Measurements from ENCODE around the gene MAFF.

- no peak for TF ChIP-seq POLR2AphosphoS5 (IDR thresholded peaks at IDR 0.05; ENCODE audit: borderline replicate concordance, low read depth, low read length)
- TF ChIP-seq EZH2 (IDR thresholded peaks at IDR 0.05): no peak
- TF ChIP-seq FOXP2 (optimal IDR thresholded peaks at IDR 0.05; ENCODE audit: control extremely low read depth, extremely low read length, insufficient read depth): no peak
Observed at GRCh38 chr22:38155703-38156102, 46.1 kb upstream of the MAFF start.

Data from SK-N-MC (cell line).